ENCODE results near the gene TSHZ1. TPM values are rescaled to one million over a fixed set of nuclear protein-coding genes. Genes with fewer than 3 reads are reported as not detected.

The TSHZ1 gene
- total and polyA plus RNA-seq, 4 donors, result 17.1 to 76.0 (median 46.0) TPM

GRCh38 chr18:75238786-75239185 lies 28.2 kb downstream of the TSHZ1 start:
- no peaks in the 10 kb centered on the region for H3K9me3 ChIP-seq (ENCODE audit: control insufficient read depth, insufficient read depth, low read length)
- peaks cover 15% of the 10 kb centered on the region for H3K36me3 ChIP-seq (ENCODE audit: control insufficient read depth, insufficient read depth, low read length)
- no peaks in the 10 kb centered on the region for H3K27me3 ChIP-seq (ENCODE audit: control insufficient read depth, insufficient read depth, low read length)
- WGBS (ENCODE audit: insufficient coverage), result 90% methylated on average over 10 of the region's 10 CpGs
- H3K4me1 ChIP-seq (ENCODE audit: control insufficient read depth, insufficient read depth, low read length), result peaks cover 21% of the 10 kb centered on the region
- H3K27ac ChIP-seq (ENCODE audit: low read depth, low read length), result no peak overlapping the region
- no peak for DNase-seq (ENCODE audit: low read depth in 4 of 6, low spot score in 6 of 6)
- H3K4me3 ChIP-seq (ENCODE audit: low read depth, low read length), result no peak overlapping the region

GRCh38 chr18:75240433-75240832 lies 29.8 kb downstream of the TSHZ1 start:
- Histone ChIP-seq H3K4me3 (ENCODE audit: low read depth, low read length) (no peak overlapping the region), H3K9me3 (ENCODE audit: control insufficient read depth, insufficient read depth, low read length) (no peaks in the 10 kb centered on the region), H3K36me3 (ENCODE audit: control insufficient read depth, insufficient read depth, low read length) (peaks cover 15% of the 10 kb centered on the region), H3K27me3 (ENCODE audit: control insufficient read depth, insufficient read depth, low read length) (no peaks in the 10 kb centered on the region), H3K27ac (ENCODE audit: low read depth, low read length) (no peak overlapping the region), H3K4me1 (ENCODE audit: control insufficient read depth, insufficient read depth, low read length) (peaks cover 31% of the 10 kb centered on the region)
- no peak for DNase-seq (ENCODE audit: low read depth in 4 of 6, low spot score in 6 of 6)
- WGBS (ENCODE audit: insufficient coverage), result 90% methylated on average over 10 of the region's 10 CpGs

GRCh38 chr18:75241705-75242104 lies 31.1 kb downstream of the TSHZ1 start:
- Histone ChIP-seq H3K36me3 (ENCODE audit: control insufficient read depth, insufficient read depth, low read length) (peaks cover 10% of the 10 kb centered on the region), H3K4me3 (ENCODE audit: low read depth, low read length) (no peak overlapping the region), H3K27ac (ENCODE audit: low read depth, low read length) (no peak overlapping the region), H3K4me1 (ENCODE audit: control insufficient read depth, insufficient read depth, low read length) (peaks cover 38% of the 10 kb centered on the region), H3K27me3 (ENCODE audit: control insufficient read depth, insufficient read depth, low read length) (no peaks in the 10 kb centered on the region), H3K9me3 (ENCODE audit: control insufficient read depth, insufficient read depth, low read length) (no peaks in the 10 kb centered on the region)
- no peak for DNase-seq (ENCODE audit: low read depth in 4 of 6, low spot score in 6 of 6)
- WGBS (ENCODE audit: insufficient coverage), result no CpG with 5 or more reads among the region's 1 CpG

- Histone ChIP-seq H3K27me3 (ENCODE audit: control insufficient read depth, insufficient read depth, low read length) (no peaks in the 10 kb centered on the region), H3K27ac (ENCODE audit: low read depth, low read length) (peak overlapping the region; percentile 61), H3K4me1 (ENCODE audit: control insufficient read depth, insufficient read depth, low read length) (peaks cover 44% of the 10 kb centered on the region), H3K36me3 (ENCODE audit: control insufficient read depth, insufficient read depth, low read length) (peaks cover 9% of the 10 kb centered on the region), H3K9me3 (ENCODE audit: control insufficient read depth, insufficient read depth, low read length) (no peaks in the 10 kb centered on the region), H3K4me3 (ENCODE audit: low read depth, low read length) (peak overlapping the region; percentile 5)
- WGBS (ENCODE audit: insufficient coverage), result 38% methylated on average over 16 of the region's 19 CpGs
- DNase-seq (ENCODE audit: low read depth in 4 of 6, low spot score in 6 of 6), result peak in 1 of 6 donors; percentile 62
Measured at GRCh38 chr18:75244351-75245313, 34.0 kb downstream of the TSHZ1 start.

GRCh38 chr18:75246721-75247610 lies 36.4 kb downstream of the TSHZ1 start:
- peaks cover 53% of the 10 kb centered on the region for H3K4me1 ChIP-seq (ENCODE audit: control insufficient read depth, insufficient read depth, low read length)
- 46% methylated on average over 6 of the region's 10 CpGs for WGBS (ENCODE audit: insufficient coverage)
- peak overlapping the region; percentile 37 for H3K4me3 ChIP-seq (ENCODE audit: low read depth, low read length)
- peak in 1 of 6 donors; percentile 64 for DNase-seq (ENCODE audit: low read depth in 4 of 6, low spot score in 6 of 6)
- no peaks in the 10 kb centered on the region for H3K27me3 ChIP-seq (ENCODE audit: control insufficient read depth, insufficient read depth, low read length)
- H3K27ac ChIP-seq (ENCODE audit: low read depth, low read length), result peak overlapping the region; percentile 87
- no peaks in the 10 kb centered on the region for H3K9me3 ChIP-seq (ENCODE audit: control insufficient read depth, insufficient read depth, low read length)
- H3K36me3 ChIP-seq (ENCODE audit: control insufficient read depth, insufficient read depth, low read length), result peaks cover 10% of the 10 kb centered on the region

- WGBS (ENCODE audit: insufficient coverage), result no CpG with 5 or more reads among the region's 8 CpGs
- peaks cover 10% of the 10 kb centered on the region for H3K36me3 ChIP-seq (ENCODE audit: control insufficient read depth, insufficient read depth, low read length)
- DNase-seq (ENCODE audit: low read depth in 4 of 6, low spot score in 6 of 6), result peak in 2 of 6 donors; percentile 70 to 78
- H3K9me3 ChIP-seq (ENCODE audit: control insufficient read depth, insufficient read depth, low read length), result no peaks in the 10 kb centered on the region
- no peaks in the 10 kb centered on the region for H3K27me3 ChIP-seq (ENCODE audit: control insufficient read depth, insufficient read depth, low read length)
- peaks cover 52% of the 10 kb centered on the region for H3K4me1 ChIP-seq (ENCODE audit: control insufficient read depth, insufficient read depth, low read length)
- H3K27ac ChIP-seq (ENCODE audit: low read depth, low read length), result peak overlapping the region; percentile 87
- H3K4me3 ChIP-seq (ENCODE audit: low read depth, low read length), result peak overlapping the region; percentile 37
Measured at GRCh38 chr18:75247611-75248421, 37.2 kb downstream of the TSHZ1 start.

- no peaks in the 10 kb centered on the region for H3K9me3 ChIP-seq (ENCODE audit: control insufficient read depth, insufficient read depth, low read length)
- no peak overlapping the region for H3K4me3 ChIP-seq (ENCODE audit: low read depth, low read length)
- peaks cover 49% of the 10 kb centered on the region for H3K4me1 ChIP-seq (ENCODE audit: control insufficient read depth, insufficient read depth, low read length)
- peak overlapping the region; percentile 87 for H3K27ac ChIP-seq (ENCODE audit: low read depth, low read length)
- DNase-seq (ENCODE audit: low read depth in 4 of 6, low spot score in 6 of 6), result peak in 1 of 6 donors; percentile 58
- 55% methylated on average over 14 of the region's 20 CpGs for WGBS (ENCODE audit: insufficient coverage)
- peaks cover 10% of the 10 kb centered on the region for H3K36me3 ChIP-seq (ENCODE audit: control insufficient read depth, insufficient read depth, low read length)
- no peaks in the 10 kb centered on the region for H3K27me3 ChIP-seq (ENCODE audit: control insufficient read depth, insufficient read depth, low read length)
Measured at GRCh38 chr18:75248426-75249174, 38.0 kb downstream of the TSHZ1 start.

- WGBS (ENCODE audit: insufficient coverage), result 76% methylated on average over 5 of the region's 9 CpGs
- no peaks in the 10 kb centered on the region for H3K27me3 ChIP-seq (ENCODE audit: control insufficient read depth, insufficient read depth, low read length)
- peaks cover 45% of the 10 kb centered on the region for H3K4me1 ChIP-seq (ENCODE audit: control insufficient read depth, insufficient read depth, low read length)
- H3K4me3 ChIP-seq (ENCODE audit: low read depth, low read length), result no peak overlapping the region
- no peaks in the 10 kb centered on the region for H3K9me3 ChIP-seq (ENCODE audit: control insufficient read depth, insufficient read depth, low read length)
- no peak for DNase-seq (ENCODE audit: low read depth in 4 of 6, low spot score in 6 of 6)
- peaks cover 10% of the 10 kb centered on the region for H3K36me3 ChIP-seq (ENCODE audit: control insufficient read depth, insufficient read depth, low read length)
- H3K27ac ChIP-seq (ENCODE audit: low read depth, low read length), result peak overlapping the region; percentile 87
Measured at GRCh38 chr18:75249175-75249518, 38.5 kb downstream of the TSHZ1 start.
